K562 (cell line): ENCODE data around the gene SOHLH2.

Source experiments
- BACH1 ChIP-seq: fragments of 200-800 bp; sonication (Bioruptor generic); IDR thresholded peaks from 2 replicates; pipeline ENCODE4 v1.6.1; 2016; ENCODE audit warnings: missing genetic modification characterization, missing compliant biosample characterization
- CREB1 ChIP-seq, 2 experiments: sonication (generic) in 1 of 2; formaldehyde crosslinking in 1 of 2; IDR thresholded peaks; 2 replicates each; pipeline versions ENCODE4 v1.6.1 to v1.8.0; 2012 to 2022; ENCODE audit warnings: inconsistent platforms in 1 of 2, mild to moderate bottlenecking in 1 of 2, missing genetic modification reagents in 1 of 2, moderate library complexity in 1 of 2
- EZH2 ChIP-seq: IDR thresholded peaks from 2 replicates; pipeline ENCODE4 v1.6.1; 2012; ENCODE audit warnings: low read depth, mild to moderate bottlenecking, inconsistent platforms, low read length, borderline replicate concordance
- KAT7 ChIP-seq: sonication (generic); formaldehyde crosslinking; IDR thresholded peaks from 2 replicates; pipeline ENCODE4 v1.8.0; 2022; ENCODE audit warnings: missing genetic modification reagents, mild to moderate bottlenecking, borderline replicate concordance
- PML ChIP-seq: IDR thresholded peaks from 2 replicates; pipeline ENCODE4 v1.6.1; 2012; ENCODE audit warnings: low read length, inconsistent platforms
- POLR3G ChIP-seq: IDR thresholded peaks from 2 replicates; pipeline ENCODE4 v1.6.1; 2011; ENCODE audit not compliant: insufficient read length, insufficient replicate concordance; ENCODE audit errors: extremely low read depth
- ZFX ChIP-seq: sonication (generic); formaldehyde crosslinking; IDR thresholded peaks from 2 replicates; pipeline ENCODE4 v1.8.0; 2022; ENCODE audit warnings: mild to moderate bottlenecking, missing genetic modification reagents, moderate library complexity
- ZNF766 ChIP-seq: fragments of 200-800 bp; sonication (Bioruptor generic); conservative IDR thresholded peaks from 2 replicates; pipeline ENCODE4 v1.6.1; 2016; ENCODE audit warnings: missing genetic modification characterization, missing compliant biosample characterization
- TF ChIP-seq, protein P1 (sequence below), 3 experiments: IDR thresholded peaks in 2 of 3; conservative IDR thresholded peaks in 1 of 3; 2 replicates each; pipeline ENCODE4 v1.5.1; 2011 to 2012; ENCODE audit warnings: low read length in 3 of 3, mild to moderate bottlenecking in 3 of 3, control low read depth in 2 of 3, improper control_type of control experiment in 1 of 3, inconsistent platforms in 1 of 3, low read depth in 1 of 3, mixed read lengths in 1 of 3, moderate library complexity in 1 of 3; ENCODE audit not compliant: insufficient read depth in 2 of 3

DNA sequence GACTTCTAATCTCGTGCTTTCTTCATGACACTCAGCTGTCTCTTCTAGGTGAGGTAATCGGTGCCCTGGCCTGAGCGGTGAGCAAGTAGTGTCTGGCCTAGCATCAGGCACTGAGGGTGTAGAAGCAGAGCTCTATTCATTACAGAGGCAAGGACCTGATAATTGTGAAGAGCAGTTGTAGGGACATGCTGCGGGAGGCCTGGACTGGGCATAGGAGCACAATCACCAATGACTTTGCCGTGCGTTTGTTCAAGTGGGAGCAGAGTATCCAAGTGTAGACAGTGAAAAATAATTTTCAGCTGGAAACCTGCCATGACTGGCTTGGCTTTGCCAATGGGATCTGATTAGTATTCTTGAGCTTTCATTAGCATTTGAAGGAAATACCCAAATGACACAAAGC, 51.1 kb downstream of the SOHLH2 start:
- TF ChIP-seq PML (no peak), CREB1 (IDR thresholded peaks at IDR 0.05) (no peak), CREB1 (CRISPR knock-in tag; IDR thresholded peaks at IDR 0.05) (no peak), EZH2 (no peak), KAT7 (CRISPR knock-in tag) (no peak), BACH1 (no peak), ZNF766 (CRISPR knock-in tag) (no peak), POLR3G (no peak), ZFX (CRISPR knock-in tag) (no peak)
- TF ChIP-seq, protein P1, sequence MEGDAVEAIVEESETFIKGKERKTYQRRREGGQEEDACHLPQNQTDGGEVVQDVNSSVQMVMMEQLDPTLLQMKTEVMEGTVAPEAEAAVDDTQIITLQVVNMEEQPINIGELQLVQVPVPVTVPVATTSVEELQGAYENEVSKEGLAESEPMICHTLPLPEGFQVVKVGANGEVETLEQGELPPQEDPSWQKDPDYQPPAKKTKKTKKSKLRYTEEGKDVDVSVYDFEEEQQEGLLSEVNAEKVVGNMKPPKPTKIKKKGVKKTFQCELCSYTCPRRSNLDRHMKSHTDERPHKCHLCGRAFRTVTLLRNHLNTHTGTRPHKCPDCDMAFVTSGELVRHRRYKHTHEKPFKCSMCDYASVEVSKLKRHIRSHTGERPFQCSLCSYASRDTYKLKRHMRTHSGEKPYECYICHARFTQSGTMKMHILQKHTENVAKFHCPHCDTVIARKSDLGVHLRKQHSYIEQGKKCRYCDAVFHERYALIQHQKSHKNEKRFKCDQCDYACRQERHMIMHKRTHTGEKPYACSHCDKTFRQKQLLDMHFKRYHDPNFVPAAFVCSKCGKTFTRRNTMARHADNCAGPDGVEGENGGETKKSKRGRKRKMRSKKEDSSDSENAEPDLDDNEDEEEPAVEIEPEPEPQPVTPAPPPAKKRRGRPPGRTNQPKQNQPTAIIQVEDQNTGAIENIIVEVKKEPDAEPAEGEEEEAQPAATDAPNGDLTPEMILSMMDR (IDR thresholded peaks at IDR 0.05 in 2 of 3, conservative IDR thresholded peaks at IDR 0.05 in 1 of 3; ENCODE audit: insufficient read depth in 2 of 3, low read depth in 1 of 3, low read length in 3 of 3), result no peak
